Measurements from ENCODE around the gene AMZ2.
"Not testable (repeated sequence)": the region's sequence is repeated elsewhere in the genome, so short reads cannot be mapped to it uniquely, and the experiment has no call there.

- TF ChIP-seq, protein P1, sequence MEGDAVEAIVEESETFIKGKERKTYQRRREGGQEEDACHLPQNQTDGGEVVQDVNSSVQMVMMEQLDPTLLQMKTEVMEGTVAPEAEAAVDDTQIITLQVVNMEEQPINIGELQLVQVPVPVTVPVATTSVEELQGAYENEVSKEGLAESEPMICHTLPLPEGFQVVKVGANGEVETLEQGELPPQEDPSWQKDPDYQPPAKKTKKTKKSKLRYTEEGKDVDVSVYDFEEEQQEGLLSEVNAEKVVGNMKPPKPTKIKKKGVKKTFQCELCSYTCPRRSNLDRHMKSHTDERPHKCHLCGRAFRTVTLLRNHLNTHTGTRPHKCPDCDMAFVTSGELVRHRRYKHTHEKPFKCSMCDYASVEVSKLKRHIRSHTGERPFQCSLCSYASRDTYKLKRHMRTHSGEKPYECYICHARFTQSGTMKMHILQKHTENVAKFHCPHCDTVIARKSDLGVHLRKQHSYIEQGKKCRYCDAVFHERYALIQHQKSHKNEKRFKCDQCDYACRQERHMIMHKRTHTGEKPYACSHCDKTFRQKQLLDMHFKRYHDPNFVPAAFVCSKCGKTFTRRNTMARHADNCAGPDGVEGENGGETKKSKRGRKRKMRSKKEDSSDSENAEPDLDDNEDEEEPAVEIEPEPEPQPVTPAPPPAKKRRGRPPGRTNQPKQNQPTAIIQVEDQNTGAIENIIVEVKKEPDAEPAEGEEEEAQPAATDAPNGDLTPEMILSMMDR (IDR thresholded peaks at IDR 0.05), result not testable (repeated sequence)
- not testable (repeated sequence) for TF ChIP-seq POLR2A, POLR2AphosphoS5 (IDR thresholded peaks at IDR 0.05)
Measured at GRCh38 chr17:68202321-68202720, 45.5 kb upstream of the AMZ2 start.

All from transverse colon (tissue), 4 donors.